HepG2 (cell line): Measurements from ENCODE around the gene SLC22A15. TPM values are rescaled to one million over a fixed set of nuclear protein-coding genes. Genes with fewer than 3 reads are reported as not detected.

Source experiments
- DMTF1 ChIP-seq: sonication (generic); formaldehyde crosslinking; IDR thresholded peaks from 2 replicates; pipeline ENCODE4 v1.4.0; 2020; ENCODE audit warnings: mild to moderate bottlenecking, missing genetic modification reagents
- FOXC1 ChIP-seq: sonication (generic); formaldehyde crosslinking; IDR thresholded peaks from 2 replicates; pipeline ENCODE4 v1.8.0; 2022; ENCODE audit warnings: mild to moderate bottlenecking, missing genetic modification reagents, borderline replicate concordance
- MED1 ChIP-seq: sonication (generic); formaldehyde crosslinking; IDR thresholded peaks from 2 replicates; pipeline ENCODE4 v1.4.0; 2020; ENCODE audit warnings: missing genetic modification reagents
- NFIC ChIP-seq: IDR thresholded peaks from 2 replicates; pipeline ENCODE4 v1.6.1; 2012; ENCODE audit warnings: mild to moderate bottlenecking, low read length, inconsistent platforms
- U2AF1 ChIP-seq: fragments of 200-400 bp; formaldehyde crosslinking; optimal IDR thresholded peaks from 2 replicates; pipeline ENCODE3; 2017; ENCODE audit warnings: mild to moderate bottlenecking, low read depth, low read length
- ZHX1 ChIP-seq: sonication (generic); formaldehyde crosslinking; IDR thresholded peaks from 2 replicates; pipeline ENCODE4 v1.8.1; 2022; ENCODE audit warnings: low read depth, mild to moderate bottlenecking, missing genetic modification reagents
- ZHX2 ChIP-seq, 2 experiments: sonication (generic) in 1 of 2; formaldehyde crosslinking in 1 of 2; IDR thresholded peaks; 2 replicates each; pipeline versions ENCODE4 v1.6.1 to v1.9.0; 2014 to 2022; ENCODE audit warnings: antibody characterized with exemption in 1 of 2, borderline replicate concordance in 1 of 2, inconsistent platforms in 1 of 2, low read depth in 1 of 2, missing genetic modification reagents in 1 of 2
- ZNF264 ChIP-seq: sonication (generic); formaldehyde crosslinking; IDR thresholded peaks from 2 replicates; pipeline ENCODE4 v1.4.0; 2020; ENCODE audit warnings: missing genetic modification reagents
- polyA plus RNA-seq, 8 experiments: library from polyadenylated mRNA; depleted of rRNA in 3 of 8; stranded (reverse) in 7 of 8; unstranded in 1 of 8; fragments of >200 nt; fragmentation: Illumina TruSeq in 4 of 8; extraction: Trizol in 4 of 8; gene quantifications; 2 replicates each; pipeline versions ENCODE4 v1.2.1 to v1.2.3, GENCODE V29; 2011 to 2016; ENCODE audit warnings: low read depth in 4 of 8, missing spikeins in 1 of 8, mixed read lengths in 1 of 8; ENCODE audit not compliant: insufficient read depth in 1 of 8
- total RNA-seq, 5 experiments: library from RNA; depleted of rRNA; stranded (reverse); fragments of >200 nt; fragmentation: Illumina TruSeq; extraction: Trizol; gene quantifications; 2 replicates each; pipeline ENCODE4 v1.2.3, GENCODE V29; 2016; ENCODE audit warnings: low read depth in 1 of 5

Gene SLC22A15
- total and polyA plus RNA-seq, 2 of the 13 experiments (the other 11 are each of a cell fraction or from before 2014, with no cell fraction given): 0.24 to 1.7 TPM

GRCh38 chr1:116075990-116076389, 99.7 kb downstream of the SLC22A15 start (continued):
- TF ChIP-seq ZHX2 (IDR thresholded peaks at IDR 0.05; ENCODE audit: low read depth): no peak
- no peak for TF ChIP-seq ZHX2 (CRISPR knock-in tag; IDR thresholded peaks at IDR 0.05; ENCODE audit: borderline replicate concordance)
- TF ChIP-seq DMTF1 (CRISPR knock-in tag): no peak
- no peak for TF ChIP-seq ZNF264 (CRISPR knock-in tag)
- TF ChIP-seq NFIC: no peak
- TF ChIP-seq U2AF1: no peak
- TF ChIP-seq MED1 (CRISPR knock-in tag): no peak
- TF ChIP-seq FOXC1 (CRISPR knock-in tag): no peak
- no peak for TF ChIP-seq ZHX1 (CRISPR knock-in tag)
